CD14-positive monocyte (primary cell): ENCODE data around the gene SUV39H1. TPM values are rescaled to one million over a fixed set of nuclear protein-coding genes. Genes with fewer than 3 reads are reported as not detected.
A peak's percentile ranks its signal among the peaks of the same experiment; 100 is the strongest.

Source experiments
- DNase-seq, 3 donors: peaks; one replicate each; pipeline ENCODE4 v3.0.0-alpha.2; 2011 to 2022
- H2AFZ ChIP-seq: 2 replicates; pipeline ENCODE4 v1.6.0; 2012; ENCODE audit warnings: mild to moderate bottlenecking, low read depth, low read length, inconsistent platforms; ENCODE audit not compliant: insufficient read depth, poor library complexity, severe bottlenecking
- H3K27ac ChIP-seq, 2 donors: 1 replicate in 1 of 2; 2 replicates in 1 of 2; pipeline ENCODE4 v1.5.1; 2012 to 2013; ENCODE audit warnings: low read length in 2 of 2, control low read depth in 1 of 2, inconsistent platforms in 1 of 2, low read depth in 1 of 2, mild to moderate bottlenecking in 1 of 2
- H3K27me3 ChIP-seq, 2 donors: one replicate each; pipeline versions ENCODE4 v1.6.0 to v1.6.1; 2011 to 2013; ENCODE audit warnings: low read length in 2 of 2; ENCODE audit not compliant: control insufficient read depth in 2 of 2, insufficient read depth in 2 of 2
- H3K36me3 ChIP-seq, 2 donors: replicated peaks in 1 of 2; 1 replicate in 1 of 2; 2 replicates in 1 of 2; pipeline versions ENCODE4 v1.5.1 to v1.6.1; 2012 to 2013; ENCODE audit warnings: low read length in 2 of 2, control low read depth in 1 of 2, inconsistent platforms in 1 of 2, mild to moderate bottlenecking in 1 of 2; ENCODE audit not compliant: insufficient read depth in 2 of 2, control insufficient read depth in 1 of 2
- H3K4me1 ChIP-seq, 2 donors: 1 replicate in 1 of 2; 2 replicates in 1 of 2; pipeline versions ENCODE4 v1.5.1 to v1.6.1; 2012 to 2013; ENCODE audit warnings: low read length in 2 of 2, control low read depth in 1 of 2, inconsistent platforms in 1 of 2, mild to moderate bottlenecking in 1 of 2, moderate library complexity in 1 of 2; ENCODE audit not compliant: insufficient read depth in 2 of 2, control insufficient read depth in 1 of 2
- H3K4me2 ChIP-seq: replicated peaks from 2 replicates; pipeline ENCODE3; 2012; ENCODE audit warnings: low read length, moderate library complexity, mild to moderate bottlenecking; ENCODE audit not compliant: poor library complexity, severe bottlenecking; ENCODE audit errors: extremely low read depth
- H3K4me3 ChIP-seq, 3 experiments: fragments of 200-600 bp in 1 of 3; sonication (generic) in 1 of 3; replicated peaks in 1 of 3; 1 replicate in 2 of 3; 2 replicates in 1 of 3; pipeline ENCODE4 v1.5.1; 2011 to 2013; ENCODE audit warnings: low read length in 3 of 3, mild to moderate bottlenecking in 3 of 3, control low read depth in 2 of 3, low read depth in 2 of 3, inconsistent platforms in 1 of 3, moderate library complexity in 1 of 3
- H3K79me2 ChIP-seq: 2 replicates; pipeline ENCODE4 v1.6.0; 2012; ENCODE audit warnings: mild to moderate bottlenecking, control low read depth, inconsistent platforms, low read length, moderate library complexity; ENCODE audit not compliant: insufficient read depth
- H3K9ac ChIP-seq: 2 replicates; pipeline ENCODE4 v1.6.0; 2017; ENCODE audit warnings: low read length, mild to moderate bottlenecking; ENCODE audit not compliant: insufficient read depth, poor library complexity, severe bottlenecking
- H3K9me3 ChIP-seq, 2 donors: replicated peaks in 1 of 2; 1 replicate in 1 of 2; 2 replicates in 1 of 2; pipeline versions ENCODE4 v1.5.1 to v1.6.1; 2012 to 2013; ENCODE audit warnings: low read length in 2 of 2, control low read depth in 1 of 2; ENCODE audit not compliant: control insufficient read depth in 1 of 2, insufficient read depth in 1 of 2
- H4K20me1 ChIP-seq: 2 replicates; pipeline ENCODE4 v1.6.0; 2012; ENCODE audit warnings: mild to moderate bottlenecking, low read length, control low read depth, moderate library complexity; ENCODE audit not compliant: insufficient read depth
- H3K27ac Mint-ChIP-seq, 7 donors: one replicate each; pipeline ENCODE4 v1.8.0; 2020; ENCODE audit warnings: mild to moderate bottlenecking in 7 of 7, mixed read lengths in 7 of 7, moderate library complexity in 6 of 7, inconsistent platforms in 2 of 7
- H3K27me3 Mint-ChIP-seq, 3 donors: one replicate each; pipeline ENCODE4 v1.8.0; 2021 to 2022; ENCODE audit warnings: low read depth in 3 of 3, mild to moderate bottlenecking in 3 of 3, mixed read lengths in 3 of 3, moderate library complexity in 3 of 3, inconsistent platforms in 1 of 3
- H3K36me3 Mint-ChIP-seq, 2 donors: one replicate each; pipeline ENCODE4 v1.8.0; 2020; ENCODE audit warnings: mixed read lengths in 2 of 2, inconsistent platforms in 1 of 2, mild to moderate bottlenecking in 1 of 2
- H3K4me1 Mint-ChIP-seq: one replicate; pipeline ENCODE4 v1.8.0; 2020; ENCODE audit warnings: mild to moderate bottlenecking, mixed read lengths
- H3K4me3 Mint-ChIP-seq, 2 donors: one replicate each; pipeline ENCODE4 v1.8.0; 2020; ENCODE audit warnings: mild to moderate bottlenecking in 2 of 2, mixed read lengths in 2 of 2, moderate library complexity in 1 of 2
- H3K9me3 Mint-ChIP-seq, 7 donors: one replicate each; pipeline ENCODE4 v1.8.0; 2020 to 2022; ENCODE audit warnings: mixed read lengths in 7 of 7, mild to moderate bottlenecking in 6 of 7, moderate library complexity in 6 of 7, inconsistent platforms in 2 of 7
- WGBS: methylation state at CpG from one replicate; pipeline ENCODE4 v1.1.5; 2013; ENCODE audit warnings: missing lambda C conversion rate; ENCODE audit not compliant: insufficient coverage; 5-methylcytosine and 5-hydroxymethylcytosine counted together
- intact Hi-C, 2 donors: fragments of 100-400 bp; cut with micrococcal nuclease; formaldehyde crosslinking; loops; one replicate each; pipeline versions ENCODE4 v1.15.0 to v1.15.1; 2023
- polyA minus RNA-seq: library from RNA; depleted of rRNA, polyadenylated mRNA; stranded (reverse); fragments of >200 nt; gene quantifications from 2 replicates; pipeline ENCODE4 v1.2.3, GENCODE V29; 2012
- polyA plus RNA-seq, 3 donors: library from polyadenylated mRNA; depleted of rRNA in 1 of 3; unstranded in 2 of 3; stranded (reverse) in 1 of 3; fragments of 300-500 nt in 2 of 3; fragments of >200 nt in 1 of 3; fragmentation: Illumina TruSeq in 2 of 3; gene quantifications; 1 replicate in 2 of 3; 2 replicates in 1 of 3; pipeline ENCODE4 v1.2.3, GENCODE V29; 2012 to 2021
- total RNA-seq, 12 experiments: library from RNA in 1 of 12; stranded (reverse) in 1 of 12; fragments of 120-200 nt in 1 of 12; gene quantifications; one replicate each; pipeline ENCODE4 v1.2.4 and lab custom pipeline; 2013 to 2026; ENCODE audit warnings: mixed read lengths in 6 of 12, inconsistent platforms in 1 of 12
- TF ChIP-seq, protein P1 (sequence below): fragments of 200-600 bp; IDR thresholded peaks from one replicate; pipeline ENCODE4 v1.8.0; 2022; ENCODE audit warnings: antibody characterized with exemption, mild to moderate bottlenecking

SUV39H1 gene, protein sequence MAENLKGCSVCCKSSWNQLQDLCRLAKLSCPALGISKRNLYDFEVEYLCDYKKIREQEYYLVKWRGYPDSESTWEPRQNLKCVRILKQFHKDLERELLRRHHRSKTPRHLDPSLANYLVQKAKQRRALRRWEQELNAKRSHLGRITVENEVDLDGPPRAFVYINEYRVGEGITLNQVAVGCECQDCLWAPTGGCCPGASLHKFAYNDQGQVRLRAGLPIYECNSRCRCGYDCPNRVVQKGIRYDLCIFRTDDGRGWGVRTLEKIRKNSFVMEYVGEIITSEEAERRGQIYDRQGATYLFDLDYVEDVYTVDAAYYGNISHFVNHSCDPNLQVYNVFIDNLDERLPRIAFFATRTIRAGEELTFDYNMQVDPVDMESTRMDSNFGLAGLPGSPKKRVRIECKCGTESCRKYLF
- 2.2 TPM for total RNA-seq (2013)
- polyA plus RNA-seq (1 to 10 TPM; 2.8 to 3.4 (median 2.9) TPM), polyA minus RNA-seq (2.5 and 3.3 TPM in 2 replicates), total RNA-seq (lab: John Stamatoyannopoulos, UW) (0.59 to 6.6 (median 2.3) reads per million in 11 experiments)

DNA sequence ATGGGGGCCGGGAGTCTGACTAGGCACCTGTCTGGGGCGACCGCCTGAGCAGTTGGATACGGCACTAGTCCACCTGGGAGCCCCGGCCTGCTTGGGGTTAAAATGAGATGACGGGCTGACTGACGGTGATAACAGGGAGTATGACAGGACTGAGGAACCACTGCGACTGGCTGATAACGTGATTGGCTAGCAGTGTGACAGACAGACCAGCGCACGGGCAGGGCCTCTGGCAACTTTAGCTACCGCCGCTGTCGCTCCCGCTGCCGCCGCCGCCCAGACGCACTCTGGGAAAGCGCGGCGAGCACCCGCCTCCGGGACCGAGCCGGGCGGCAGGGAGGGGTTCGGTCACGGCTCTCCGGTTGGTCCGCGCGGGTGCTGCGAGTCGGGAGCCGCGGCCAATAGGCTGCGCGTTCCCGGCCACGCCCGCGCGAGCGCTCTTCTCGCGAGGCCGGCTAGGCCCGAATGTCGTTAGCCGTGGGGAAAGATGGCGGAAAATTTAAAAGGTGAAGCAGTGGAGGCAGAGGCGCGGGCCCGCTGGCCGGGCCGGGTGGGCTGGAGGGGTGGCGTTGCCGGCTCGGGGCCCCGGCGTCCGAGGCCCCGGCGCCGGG is at the start of gene SUV39H1:
Gene SUV39H1, plus strand, starts transcription at position 434 of the 608 bp plus-strand sequence. Its CDS starts 51 bp downstream, at position 485.
- peaks cover 13 to 14% of the 10 kb centered on the region in 2 donors for H3K36me3 Mint-ChIP-seq
- under 1% methylated on average over 50 of the region's 66 CpGs for WGBS

More for the DNA sequence above, at the start of gene SUV39H1:
- H3K4me2 ChIP-seq = peak within 1 kb of the TSS; percentile 69
- Mint-ChIP-seq H3K4me3 (peak within 1 kb of the TSS; percentile 82 to 94), H3K27me3 (peaks cover 0 to 6% (median 1%) of the 10 kb centered on the region in 3 donors), H3K27ac (peak within 1 kb of the TSS; percentile 95 to 100 (median 97)), H3K9me3 (peaks cover 0 to 9% (median 0%) of the 10 kb centered on the region in 7 donors), H3K4me1 (peaks cover 45% of the 10 kb centered on the region)
- peaks cover 34 to 37% of the 10 kb centered on the region in 2 donors for H3K4me1 ChIP-seq
- DNase-seq = peak; percentile 85 to 88 (median 88)
- intact Hi-C loops = loop anchor here (10.0 kb wide), 2 partner anchors 52 to 108 kb away; partner anchors contain the start of gene HDAC6 (in 1 of the 2)
- H3K9me3 ChIP-seq = no peaks in the 10 kb centered on the region
- H3K79me2 ChIP-seq = peaks cover 43% of the 10 kb centered on the region
- peak within 1 kb of the TSS; percentile 48 to 76 (median 63) for H3K4me3 ChIP-seq
- H3K36me3 ChIP-seq = peaks cover 4 to 22% of the 10 kb centered on the region in 2 donors
- H2AFZ ChIP-seq = peak within 1 kb of the TSS; percentile 50
- no peaks in the 10 kb centered on the region for H3K27me3 ChIP-seq
- no peaks in the 10 kb centered on the region for H4K20me1 ChIP-seq
- peak within 1 kb of the TSS; percentile 81 for H3K9ac ChIP-seq
- TF ChIP-seq, protein P1, sequence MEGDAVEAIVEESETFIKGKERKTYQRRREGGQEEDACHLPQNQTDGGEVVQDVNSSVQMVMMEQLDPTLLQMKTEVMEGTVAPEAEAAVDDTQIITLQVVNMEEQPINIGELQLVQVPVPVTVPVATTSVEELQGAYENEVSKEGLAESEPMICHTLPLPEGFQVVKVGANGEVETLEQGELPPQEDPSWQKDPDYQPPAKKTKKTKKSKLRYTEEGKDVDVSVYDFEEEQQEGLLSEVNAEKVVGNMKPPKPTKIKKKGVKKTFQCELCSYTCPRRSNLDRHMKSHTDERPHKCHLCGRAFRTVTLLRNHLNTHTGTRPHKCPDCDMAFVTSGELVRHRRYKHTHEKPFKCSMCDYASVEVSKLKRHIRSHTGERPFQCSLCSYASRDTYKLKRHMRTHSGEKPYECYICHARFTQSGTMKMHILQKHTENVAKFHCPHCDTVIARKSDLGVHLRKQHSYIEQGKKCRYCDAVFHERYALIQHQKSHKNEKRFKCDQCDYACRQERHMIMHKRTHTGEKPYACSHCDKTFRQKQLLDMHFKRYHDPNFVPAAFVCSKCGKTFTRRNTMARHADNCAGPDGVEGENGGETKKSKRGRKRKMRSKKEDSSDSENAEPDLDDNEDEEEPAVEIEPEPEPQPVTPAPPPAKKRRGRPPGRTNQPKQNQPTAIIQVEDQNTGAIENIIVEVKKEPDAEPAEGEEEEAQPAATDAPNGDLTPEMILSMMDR = no peak
- peak within 1 kb of the TSS; percentile 95 to 96 for H3K27ac ChIP-seq
